HG03196 (cell line): ENCODE results near the gene SYT12.

ENCODE experiments used
- ATAC-seq: cut with Tn5 transposase; IDR thresholded peaks from one replicate; pipeline ENCODE4 v1.9.1; 2021; ENCODE audit not compliant: unreplicated experiment

Gene SYT12

DNA sequence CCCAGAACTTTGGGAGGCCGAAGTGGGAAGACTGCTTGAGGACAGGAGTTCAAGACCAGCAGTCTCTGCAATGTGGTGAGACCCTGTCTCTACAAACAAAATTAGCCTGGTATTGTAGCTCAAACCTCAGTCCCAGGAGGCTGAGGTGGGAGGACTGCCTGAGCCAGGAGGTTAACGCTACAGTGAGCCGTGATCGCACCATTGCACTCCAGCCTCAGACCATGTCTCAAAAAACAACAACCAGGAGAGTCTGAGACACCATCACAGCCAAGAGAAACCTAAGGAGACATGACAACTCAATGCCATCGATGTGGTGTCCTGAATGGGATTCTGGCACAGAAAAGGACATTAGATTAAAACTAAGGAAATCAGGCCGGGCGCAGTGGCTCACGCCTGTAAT lies 67.8 kb downstream of the SYT12 start:
- ATAC-seq, result no peak

DNA sequence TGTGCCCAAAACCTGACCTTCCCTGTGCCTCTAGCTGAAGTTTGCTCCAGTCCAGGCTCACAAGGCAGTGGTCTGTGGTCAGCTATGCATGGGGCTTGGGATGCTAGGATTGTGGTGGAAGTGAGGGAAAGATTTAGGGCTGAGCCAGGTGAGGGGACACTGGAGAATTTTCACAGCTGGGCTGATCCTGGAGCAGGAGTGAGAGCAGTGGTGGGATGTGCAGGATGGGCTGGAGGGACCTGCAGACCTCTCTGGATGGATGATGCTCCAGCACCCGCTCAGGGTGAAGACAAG lies 72.2 kb downstream of the SYT12 start:
- no peak for ATAC-seq

DNA sequence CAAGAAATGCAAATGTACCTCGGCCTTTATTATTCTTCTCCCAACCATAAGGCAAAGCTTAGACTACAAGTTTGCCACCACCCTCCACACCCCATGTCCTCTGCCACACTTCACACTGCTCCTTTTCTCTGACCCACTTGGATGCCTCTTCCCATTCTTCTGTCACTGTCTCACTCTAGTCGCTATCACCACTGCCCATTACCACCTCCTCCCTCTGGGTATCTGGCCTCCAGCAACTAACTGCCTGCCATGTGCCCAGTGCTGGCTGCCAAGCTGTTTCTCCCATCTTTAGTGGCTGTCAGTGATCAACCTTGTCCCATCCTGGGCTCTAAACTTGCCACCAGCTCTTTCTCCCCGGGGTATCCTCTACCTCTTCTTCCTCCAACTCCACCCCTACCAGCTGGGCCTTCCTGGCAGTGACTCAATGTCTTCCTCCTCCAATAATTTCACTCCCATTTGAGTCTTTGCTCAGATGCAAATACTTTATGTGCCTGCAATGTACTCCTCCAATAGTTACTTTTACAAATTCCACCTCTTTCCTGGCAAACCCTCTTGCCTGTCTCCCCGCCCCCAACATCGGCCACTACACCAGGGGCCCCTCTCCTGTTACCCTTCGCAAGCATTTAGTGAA lies 76.0 kb downstream of the SYT12 start:
- no peak for ATAC-seq

DNA sequence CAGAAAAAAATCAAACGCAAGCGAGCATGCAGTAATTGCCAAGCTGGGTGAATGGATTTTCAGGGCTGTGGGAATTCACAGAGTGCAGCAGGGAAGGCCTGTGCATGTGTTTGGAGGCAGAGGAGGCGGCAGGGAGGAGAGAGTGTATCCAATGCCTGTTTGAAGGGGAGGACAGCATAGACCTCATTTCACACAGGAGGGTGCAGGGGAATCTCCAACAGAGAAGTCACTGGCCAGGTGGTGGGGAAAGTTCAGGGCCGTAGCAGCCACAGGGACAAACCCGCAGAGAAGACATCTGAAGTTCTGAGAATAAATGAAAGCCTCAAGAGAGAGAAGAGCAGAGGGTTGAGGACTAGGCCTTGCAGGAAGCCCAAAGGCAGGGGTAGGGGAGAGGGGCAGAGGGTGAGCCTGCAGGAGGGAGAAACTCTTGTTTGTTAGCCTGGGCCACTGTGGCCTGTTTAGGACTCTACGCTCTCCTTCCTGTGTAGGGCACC lies 76.9 kb downstream of the SYT12 start:
- no peak for ATAC-seq
